Activated CD8-positive, alpha-beta memory T cell treated with anti-CD3 and anti-CD28 coated beads, Interleukin-2, amount 10 ng/mL, durations not matched to agents 7 days and 5 days (primary cell): ENCODE measurements around the gene RYR3. TPM values are rescaled to one million over a fixed set of nuclear protein-coding genes. Genes with fewer than 3 reads are reported as not detected.
A peak's percentile ranks its signal among the peaks of the same experiment; 100 is the strongest.

Source experiments
- ATAC-seq: fragments of 150-1000 bp; cut with Tn5 transposase; one replicate; pipeline ENCODE4 v1.10.0; 2021; ENCODE audit warnings: moderate library complexity
- CTCF ChIA-PET: fragments of 350-600 bp; sonication (Branson Sonifier 250); formaldehyde crosslinking; loops from one replicate; lab custom pipeline; 2021; ENCODE audit warnings: antibody characterized with exemption; lab: Charles Lee
- DNase-seq: peaks from one replicate; pipeline ENCODE4 v3.0.0-alpha.2; 2020
- H3K27ac Mint-ChIP-seq: one replicate; pipeline ENCODE4 v1.8.0; 2021; ENCODE audit warnings: mild to moderate bottlenecking, mixed read lengths
- H3K27me3 Mint-ChIP-seq: one replicate; pipeline ENCODE4 v1.8.0; 2021; ENCODE audit warnings: mixed read lengths
- H3K36me3 Mint-ChIP-seq: one replicate; pipeline ENCODE4 v1.8.0; 2021; ENCODE audit warnings: mild to moderate bottlenecking, mixed read lengths
- H3K4me1 Mint-ChIP-seq: one replicate; pipeline ENCODE4 v1.8.0; 2021; ENCODE audit warnings: mixed read lengths
- H3K4me3 Mint-ChIP-seq: one replicate; pipeline ENCODE4 v1.8.0; 2021; ENCODE audit warnings: mild to moderate bottlenecking, moderate library complexity, mixed read lengths
- H3K9me3 Mint-ChIP-seq: one replicate; pipeline ENCODE4 v1.8.0; 2022; ENCODE audit warnings: low read depth, mixed read lengths
- total RNA-seq, 2 experiments: library from RNA; stranded (reverse); gene quantifications; one replicate each; pipeline ENCODE4 v1.2.3, GENCODE V29; 2021

RYR3 gene
- not detected for total RNA-seq

- no peaks in the 10 kb centered on the region for H3K4me1 Mint-ChIP-seq
- no peak within 1 kb of the TSS for H3K27ac Mint-ChIP-seq
- no peak within 1 kb of the TSS for H3K4me3 Mint-ChIP-seq
- no peaks in the 10 kb centered on the region for H3K9me3 Mint-ChIP-seq
- peaks cover 37% of the 10 kb centered on the region for H3K27me3 Mint-ChIP-seq
- DNase-seq (no peak), ATAC-seq (no peak)
- CTCF ChIA-PET = interaction anchor here (1.1 kb wide), 1 partner anchor 27 kb away, joined by 3 read pairs; no protein-coding TSS in a partner anchor
- no peaks in the 10 kb centered on the region for H3K36me3 Mint-ChIP-seq
Observed at GRCh38 chr15:33310481-33311311, at the start of gene RYR3. TSS of gene RYR3 (plus strand) at chr15:33310967. CDS start at chr15:33311046, 79 bp downstream.

GRCh38 chr15:33262306-33262705 is 48.5 kb upstream of the RYR3 start:
- DNase-seq (no peak), ATAC-seq (no peak)

GRCh38 chr15:33277689-33278088 is 33.1 kb upstream of the RYR3 start:
- no peaks in the 10 kb centered on the region for H3K27me3 Mint-ChIP-seq
- CTCF ChIA-PET = no interaction called here
- no peak for DNase-seq
- H3K27ac Mint-ChIP-seq = no peak overlapping the region
- no peaks in the 10 kb centered on the region for H3K9me3 Mint-ChIP-seq
- H3K4me1 Mint-ChIP-seq = no peaks in the 10 kb centered on the region
- H3K36me3 Mint-ChIP-seq = no peaks in the 10 kb centered on the region
- no peak overlapping the region for H3K4me3 Mint-ChIP-seq
- no peak for ATAC-seq

More at GRCh38 chr15:33262306-33262705, 48.5 kb upstream of the RYR3 start:
- CTCF ChIA-PET = no interaction called here
- Mint-ChIP-seq H3K4me3 (no peak overlapping the region), H3K27me3 (peaks cover 5% of the 10 kb centered on the region), H3K4me1 (no peaks in the 10 kb centered on the region), H3K27ac (no peak overlapping the region), H3K9me3 (no peaks in the 10 kb centered on the region), H3K36me3 (no peaks in the 10 kb centered on the region)

DNA sequence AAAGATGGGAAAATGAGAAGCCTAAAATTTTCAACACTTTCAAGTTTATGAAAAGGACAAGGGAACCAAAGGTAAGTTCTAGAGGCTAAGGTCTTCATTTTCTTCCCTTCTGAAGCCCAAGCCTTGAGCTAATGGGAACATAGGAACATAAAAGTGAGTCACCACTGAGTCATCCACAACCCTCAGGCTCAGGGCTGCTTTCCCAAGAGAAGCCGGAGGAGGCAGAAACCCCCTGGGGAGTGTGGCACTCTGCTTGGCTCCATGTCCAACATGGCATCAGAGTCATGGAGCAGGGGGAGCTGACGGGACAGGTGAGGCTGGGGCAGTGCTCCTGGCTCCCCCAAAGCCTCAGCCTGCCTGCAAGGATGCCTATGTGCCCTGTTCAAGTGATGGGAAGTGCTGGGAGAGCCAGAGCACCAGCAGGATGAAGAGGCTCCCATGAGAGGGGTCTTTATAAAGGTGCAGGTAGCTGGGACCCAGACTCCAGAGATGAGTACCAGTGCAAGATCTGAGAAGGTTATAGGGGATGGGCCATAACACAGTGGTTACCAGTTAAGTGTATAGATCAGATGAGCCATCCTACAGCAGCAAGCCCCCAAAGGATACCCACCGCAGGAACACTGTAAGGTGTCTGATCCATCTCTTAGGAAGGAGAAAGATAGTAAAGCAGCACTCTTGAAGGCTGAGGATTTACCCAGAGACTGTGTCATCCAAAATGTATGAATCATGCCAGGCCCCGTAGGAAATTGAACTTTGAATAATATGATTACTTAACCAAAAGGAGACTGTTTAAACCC is 31.8 kb upstream of the RYR3 start:
- CTCF ChIA-PET = no interaction called here
- Mint-ChIP-seq H3K9me3 (no peaks in the 10 kb centered on the region), H3K4me1 (no peaks in the 10 kb centered on the region), H3K4me3 (no peak overlapping the region), H3K27me3 (no peaks in the 10 kb centered on the region), H3K36me3 (no peaks in the 10 kb centered on the region), H3K27ac (no peak overlapping the region)
- ATAC-seq (no peak), DNase-seq (no peak)

DNA sequence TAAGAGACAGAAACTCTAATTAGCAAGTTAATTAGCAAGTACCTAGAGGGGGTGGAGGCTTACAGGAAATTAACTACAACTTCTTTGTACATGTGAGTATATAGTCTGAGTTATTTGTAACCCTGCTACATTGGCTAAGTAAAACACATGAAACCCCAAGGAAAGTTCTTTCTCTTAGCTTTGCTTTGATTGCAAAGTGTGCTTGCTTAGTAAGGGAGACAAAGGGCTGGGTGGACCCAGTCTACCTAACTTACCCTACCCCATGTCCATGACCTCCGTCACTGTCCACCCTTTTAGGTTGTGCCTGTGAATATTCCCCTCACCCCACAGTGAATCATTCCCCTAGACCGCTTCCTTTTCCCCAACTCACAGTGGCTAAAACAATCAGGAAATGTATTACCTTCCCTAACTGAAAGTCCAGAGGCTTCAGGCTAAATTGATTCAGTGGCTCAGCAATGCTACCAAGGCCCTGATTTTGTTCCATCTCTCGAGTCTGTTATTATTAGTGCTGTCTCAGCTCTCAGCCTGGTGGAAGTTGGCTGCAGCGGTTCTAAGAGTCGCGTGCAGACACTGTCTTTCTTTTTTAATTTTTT is 31.1 kb upstream of the RYR3 start:
- no peaks in the 10 kb centered on the region for H3K36me3 Mint-ChIP-seq
- CTCF ChIA-PET = no interaction called here
- ATAC-seq = no peak
- H3K4me3 Mint-ChIP-seq = no peak overlapping the region
- H3K4me1 Mint-ChIP-seq = no peaks in the 10 kb centered on the region
- H3K27ac Mint-ChIP-seq = no peak overlapping the region
- H3K9me3 Mint-ChIP-seq = no peaks in the 10 kb centered on the region
- H3K27me3 Mint-ChIP-seq = no peaks in the 10 kb centered on the region
- no peak for DNase-seq

- H3K4me3 Mint-ChIP-seq = no peak overlapping the region
- H3K4me1 Mint-ChIP-seq = no peaks in the 10 kb centered on the region
- no peak for DNase-seq
- ATAC-seq = no peak
- H3K27me3 Mint-ChIP-seq = no peaks in the 10 kb centered on the region
- no peaks in the 10 kb centered on the region for H3K9me3 Mint-ChIP-seq
- no peaks in the 10 kb centered on the region for H3K36me3 Mint-ChIP-seq
- CTCF ChIA-PET = interaction anchor here (1.2 kb wide), 1 partner anchor 10 kb away, joined by 5 read pairs; no protein-coding TSS in a partner anchor
- H3K27ac Mint-ChIP-seq = no peak overlapping the region
Observed at GRCh38 chr15:33282226-33283020, 28.3 kb upstream of the RYR3 start.

DNA sequence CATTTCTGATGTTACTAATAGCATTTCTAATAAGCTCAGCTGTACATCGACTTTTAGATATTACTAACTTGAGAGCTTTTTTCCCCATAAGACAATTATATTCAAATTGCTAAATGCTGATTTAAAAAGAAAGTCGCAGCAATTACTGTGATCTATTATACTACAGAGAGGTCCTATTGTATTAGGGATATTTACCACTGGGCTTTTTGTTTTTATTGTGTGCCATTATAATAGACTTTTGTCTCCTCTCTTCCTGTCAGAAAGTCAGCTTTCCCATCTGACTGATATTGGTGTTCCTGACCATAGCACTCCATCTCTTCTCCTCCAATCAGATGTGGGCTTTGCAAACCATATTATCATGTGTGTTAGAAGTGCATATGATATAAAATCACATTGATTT is 27.2 kb upstream of the RYR3 start:
- Mint-ChIP-seq H3K4me1 (no peaks in the 10 kb centered on the region), H3K27me3 (no peaks in the 10 kb centered on the region), H3K4me3 (no peak overlapping the region), H3K27ac (no peak overlapping the region), H3K36me3 (no peaks in the 10 kb centered on the region), H3K9me3 (no peaks in the 10 kb centered on the region)
- ATAC-seq (no peak), DNase-seq (no peak)
- CTCF ChIA-PET = interaction anchor here (0.9 to 1.2 kb wide), 3 partner anchors 9 to 27 kb away, joined by 3 to 5 read pairs (median 3); partner anchors contain the start of gene RYR3

DNA sequence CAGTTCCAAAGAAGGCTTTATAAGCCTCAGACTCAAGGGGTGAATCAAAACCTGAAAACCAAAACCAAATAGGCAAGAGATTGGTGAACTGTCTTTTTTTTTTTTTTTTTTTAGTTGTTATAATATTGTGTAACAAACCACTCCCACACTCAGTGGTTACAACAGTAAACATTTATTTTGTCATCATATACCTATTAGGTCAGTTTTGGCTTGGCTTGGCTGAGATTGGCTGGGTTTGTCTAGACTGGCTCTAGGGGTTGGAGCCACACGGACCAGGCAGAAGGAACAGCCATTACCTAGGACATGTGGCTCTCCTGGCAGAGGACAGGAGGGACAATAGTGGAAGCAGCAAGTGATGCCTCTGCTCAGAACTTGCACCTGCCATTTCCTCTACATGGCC is 26.4 kb upstream of the RYR3 start:
- Mint-ChIP-seq H3K36me3 (no peaks in the 10 kb centered on the region), H3K27me3 (no peaks in the 10 kb centered on the region), H3K4me1 (no peaks in the 10 kb centered on the region), H3K4me3 (no peak overlapping the region), H3K9me3 (no peaks in the 10 kb centered on the region), H3K27ac (no peak overlapping the region)
- DNase-seq (no peak), ATAC-seq (no peak)
- CTCF ChIA-PET = interaction anchor here (0.9 to 1.0 kb wide), 2 partner anchors 15 to 26 kb away, joined by 3 read pairs; partner anchors contain the start of gene RYR3

DNA sequence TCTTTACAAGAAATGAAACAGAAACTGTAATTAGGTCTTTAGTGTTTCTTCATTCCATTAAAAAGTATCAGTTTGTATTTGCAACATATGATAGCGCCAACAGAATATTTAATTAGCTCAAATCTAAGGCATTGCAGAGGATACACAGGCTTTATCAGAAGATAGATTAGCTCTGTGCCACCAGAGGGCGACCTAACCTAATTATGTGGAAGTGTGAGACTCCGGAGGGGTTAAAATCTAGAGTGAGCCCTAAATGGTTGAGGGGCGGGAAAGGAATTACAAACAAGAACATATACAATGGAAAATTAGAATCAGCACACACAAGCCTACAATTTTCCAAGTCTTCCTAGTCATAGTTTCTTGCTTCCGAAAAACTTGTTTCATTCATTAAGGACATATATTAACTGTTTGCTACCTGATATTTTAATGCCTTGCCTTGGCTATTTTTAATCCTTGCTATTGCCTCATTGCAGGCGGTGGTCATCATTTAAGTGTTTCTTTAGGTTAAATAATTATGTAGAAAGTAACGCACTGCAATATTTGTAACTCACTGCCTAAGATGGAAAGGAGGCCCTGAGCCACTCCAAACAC is 18.0 kb upstream of the RYR3 start:
- Mint-ChIP-seq H3K9me3 (no peaks in the 10 kb centered on the region), H3K36me3 (no peaks in the 10 kb centered on the region), H3K27me3 (peaks cover 2% of the 10 kb centered on the region), H3K27ac (no peak overlapping the region), H3K4me1 (no peaks in the 10 kb centered on the region), H3K4me3 (no peak overlapping the region)
- ATAC-seq (no peak), DNase-seq (peak; percentile 51)
- CTCF ChIA-PET = interaction anchor here (0.9 to 2.5 kb wide), 5 partner anchors 9 to 445 kb away, joined by 3 to 22 read pairs (median 4); no protein-coding TSS in a partner anchor

- Mint-ChIP-seq H3K36me3 (no peaks in the 10 kb centered on the region), H3K4me1 (no peaks in the 10 kb centered on the region), H3K27ac (no peak overlapping the region), H3K9me3 (no peaks in the 10 kb centered on the region), H3K4me3 (no peak overlapping the region), H3K27me3 (peaks cover 2% of the 10 kb centered on the region)
- ATAC-seq (no peak), DNase-seq (no peak)
- CTCF ChIA-PET = interaction anchor here (1.0 to 2.5 kb wide), 2 partner anchors 407 to 444 kb away, joined by 3 to 22 read pairs; no protein-coding TSS in a partner anchor
Observed at GRCh38 chr15:33293713-33294334, 16.9 kb upstream of the RYR3 start.

DNA sequence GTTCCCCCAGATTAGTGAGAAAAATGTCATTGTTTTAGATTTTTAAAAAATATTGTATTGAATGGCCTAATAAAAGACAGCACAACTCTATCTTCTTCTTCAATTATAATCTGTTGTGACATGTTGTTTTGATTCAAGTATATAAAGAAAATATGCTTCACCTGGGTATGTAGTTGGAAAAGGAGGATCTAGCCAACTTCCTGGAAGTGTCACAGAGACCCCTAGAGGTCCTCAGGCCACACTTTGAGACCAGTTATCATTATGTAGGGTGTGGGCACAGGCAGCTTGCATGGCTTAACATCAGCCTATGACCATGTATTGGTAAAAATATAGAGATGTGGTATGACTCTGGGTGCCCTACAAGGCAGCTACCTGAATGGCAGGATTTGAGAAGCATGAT is 14.7 kb upstream of the RYR3 start:
- DNase-seq (no peak), ATAC-seq (no peak)
- Mint-ChIP-seq H3K4me3 (no peak overlapping the region), H3K9me3 (no peaks in the 10 kb centered on the region), H3K36me3 (no peaks in the 10 kb centered on the region), H3K4me1 (no peaks in the 10 kb centered on the region), H3K27ac (no peak overlapping the region), H3K27me3 (peaks cover 2% of the 10 kb centered on the region)
- CTCF ChIA-PET = no interaction called here

DNA sequence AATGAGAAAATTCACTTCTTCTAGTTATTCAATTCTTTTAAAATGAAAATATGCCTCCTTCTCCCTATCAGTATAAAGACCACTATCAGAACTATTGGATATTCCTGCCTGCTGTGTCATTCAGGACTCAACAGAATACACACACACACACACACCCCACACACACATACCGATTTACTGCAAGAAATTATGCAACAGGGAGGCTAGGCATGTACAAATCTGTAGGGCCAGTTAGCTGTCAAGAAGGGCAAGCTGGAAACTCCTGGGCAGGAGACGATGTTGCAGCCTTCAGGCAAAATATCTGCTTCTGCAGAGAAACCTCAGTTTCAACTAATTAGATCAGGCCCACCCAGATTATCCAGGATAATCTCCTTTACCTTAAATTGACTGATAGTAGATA is 13.9 kb upstream of the RYR3 start:
- Mint-ChIP-seq H3K36me3 (no peaks in the 10 kb centered on the region), H3K4me1 (no peaks in the 10 kb centered on the region), H3K4me3 (no peak overlapping the region), H3K27me3 (peaks cover 2% of the 10 kb centered on the region), H3K27ac (no peak overlapping the region), H3K9me3 (no peaks in the 10 kb centered on the region)
- ATAC-seq = no peak
- no peak for DNase-seq
- CTCF ChIA-PET = no interaction called here
